ENCODE measurements around the gene EFCC1.
"Not testable (repeated sequence)": the region's sequence is repeated elsewhere in the genome, so short reads cannot be mapped to it uniquely, and the experiment has no call there.

The EFCC1 gene

DNA sequence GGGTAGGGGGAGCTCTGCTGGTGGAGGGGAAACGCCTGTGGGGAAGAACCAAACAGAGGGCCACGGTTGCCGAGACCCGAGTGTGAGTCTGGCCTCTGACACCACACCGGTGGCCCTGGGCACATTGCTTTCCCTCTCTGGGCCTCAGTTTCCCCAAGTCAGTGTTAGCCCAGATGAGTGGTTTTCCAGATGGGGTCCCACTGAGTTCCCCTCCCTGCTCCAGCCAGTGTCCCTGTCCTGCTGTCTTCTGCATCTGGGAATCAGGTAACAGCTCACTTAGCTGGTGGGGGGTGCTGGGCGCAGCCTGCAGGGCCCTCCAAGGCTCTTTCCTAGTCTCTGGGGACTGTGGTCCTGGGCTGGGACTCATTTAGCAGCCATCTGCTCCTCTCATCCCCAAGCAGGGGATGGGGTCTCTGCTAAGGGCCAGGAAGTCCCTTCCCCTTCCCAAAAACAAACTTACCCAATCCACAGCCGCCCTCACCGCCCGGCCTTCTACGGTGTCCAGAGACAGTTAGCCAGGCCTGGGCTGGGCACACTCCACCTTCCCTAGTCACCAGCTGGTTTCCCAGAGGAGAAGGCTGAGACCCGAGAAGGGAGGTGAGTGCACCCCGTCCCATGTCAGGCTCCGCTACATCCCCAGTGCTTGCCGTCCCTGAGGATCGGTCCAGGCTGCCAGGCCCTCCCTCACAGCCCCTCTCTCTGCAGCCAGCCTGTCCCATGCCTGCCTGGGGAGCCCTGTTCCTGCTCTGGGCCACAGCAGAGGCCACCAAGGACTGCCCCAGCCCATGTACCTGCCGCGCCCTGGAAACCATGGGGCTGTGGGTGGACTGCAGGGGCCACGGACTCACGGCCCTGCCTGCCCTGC is 60.2 kb downstream of the EFCC1 start:
- no peak for DNase-seq (ENCODE audit: extremely low read depth, low read depth)
- TF ChIP-seq, protein P1, sequence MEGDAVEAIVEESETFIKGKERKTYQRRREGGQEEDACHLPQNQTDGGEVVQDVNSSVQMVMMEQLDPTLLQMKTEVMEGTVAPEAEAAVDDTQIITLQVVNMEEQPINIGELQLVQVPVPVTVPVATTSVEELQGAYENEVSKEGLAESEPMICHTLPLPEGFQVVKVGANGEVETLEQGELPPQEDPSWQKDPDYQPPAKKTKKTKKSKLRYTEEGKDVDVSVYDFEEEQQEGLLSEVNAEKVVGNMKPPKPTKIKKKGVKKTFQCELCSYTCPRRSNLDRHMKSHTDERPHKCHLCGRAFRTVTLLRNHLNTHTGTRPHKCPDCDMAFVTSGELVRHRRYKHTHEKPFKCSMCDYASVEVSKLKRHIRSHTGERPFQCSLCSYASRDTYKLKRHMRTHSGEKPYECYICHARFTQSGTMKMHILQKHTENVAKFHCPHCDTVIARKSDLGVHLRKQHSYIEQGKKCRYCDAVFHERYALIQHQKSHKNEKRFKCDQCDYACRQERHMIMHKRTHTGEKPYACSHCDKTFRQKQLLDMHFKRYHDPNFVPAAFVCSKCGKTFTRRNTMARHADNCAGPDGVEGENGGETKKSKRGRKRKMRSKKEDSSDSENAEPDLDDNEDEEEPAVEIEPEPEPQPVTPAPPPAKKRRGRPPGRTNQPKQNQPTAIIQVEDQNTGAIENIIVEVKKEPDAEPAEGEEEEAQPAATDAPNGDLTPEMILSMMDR (IDR thresholded peaks at IDR 0.05; ENCODE audit: low read depth, low read length): no peak

- DNase-seq (ENCODE audit: extremely low read depth, low read depth): no peak
- TF ChIP-seq, protein P1 (IDR thresholded peaks at IDR 0.05; ENCODE audit: low read depth, low read length): no peak
These were observed 61.1 kb downstream of the EFCC1 start for GRCh38 chr3:129061888-129062834.

GRCh38 chr3:129063091-129063640 is 62.1 kb downstream of the EFCC1 start:
- no peak for DNase-seq (ENCODE audit: extremely low read depth, low read depth)
- TF ChIP-seq, protein P1 (IDR thresholded peaks at IDR 0.05; ENCODE audit: low read depth, low read length): no peak

- DNase-seq (ENCODE audit: extremely low read depth, low read depth): no peak
- TF ChIP-seq, protein P1 (IDR thresholded peaks at IDR 0.05; ENCODE audit: low read depth, low read length): no peak
These were observed 62.9 kb downstream of the EFCC1 start for GRCh38 chr3:129063841-129064482.

DNA sequence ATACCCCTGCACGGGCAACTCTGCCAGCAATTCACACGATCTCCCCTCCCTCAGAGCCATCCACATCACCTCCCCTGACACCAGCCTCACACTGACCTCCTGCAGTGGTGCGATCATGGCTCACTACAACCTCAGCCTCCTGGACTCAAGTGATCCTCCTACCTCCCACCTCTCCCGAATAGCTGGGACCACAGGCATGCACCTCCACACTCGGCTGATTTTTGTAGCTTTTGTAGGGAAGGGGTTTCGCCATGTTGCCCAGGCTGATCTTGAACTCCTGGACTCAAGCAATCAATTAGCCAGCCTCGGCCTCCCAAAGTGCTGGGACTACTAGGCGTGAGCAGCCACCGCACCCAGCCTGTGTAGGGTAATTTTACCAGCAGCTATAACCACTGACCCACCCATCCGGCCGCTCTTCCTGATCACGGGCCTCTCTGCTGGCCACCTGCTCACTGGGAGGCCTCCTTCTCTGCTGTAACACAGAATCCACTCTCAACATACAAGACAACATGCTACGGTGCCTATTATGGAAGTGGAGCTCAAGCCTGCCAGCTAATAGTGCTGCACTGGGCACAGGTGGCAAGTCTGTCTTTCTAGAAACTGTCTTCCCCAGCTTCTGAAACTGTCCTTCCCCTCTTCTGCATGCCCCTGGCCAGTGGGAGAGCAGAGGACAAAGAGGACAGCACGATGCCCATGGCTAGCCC is 64.1 kb downstream of the EFCC1 start:
- no peak for DNase-seq (ENCODE audit: extremely low read depth, low read depth)
- TF ChIP-seq, protein P1 (IDR thresholded peaks at IDR 0.05; ENCODE audit: low read depth, low read length): no peak

DNA sequence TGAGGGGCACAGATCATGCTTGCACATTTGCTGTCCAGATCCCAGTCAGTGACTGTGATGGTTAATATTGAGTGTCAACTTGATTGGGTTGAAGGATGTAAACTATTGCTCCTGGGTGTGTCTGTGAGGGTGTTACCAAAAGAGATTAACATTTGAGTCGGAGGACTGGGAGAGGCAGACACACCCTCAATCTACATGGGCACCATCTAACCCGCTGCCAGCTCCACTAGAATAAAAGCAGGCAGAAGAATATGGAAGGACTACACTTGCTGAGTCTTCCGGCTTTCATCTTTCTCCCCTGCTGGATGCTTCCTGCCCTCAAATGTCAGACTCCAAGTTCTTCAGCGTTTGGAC is 64.6 kb downstream of the EFCC1 start:
- DNase-seq (ENCODE audit: extremely low read depth, low read depth): no peak
- TF ChIP-seq, protein P1 (IDR thresholded peaks at IDR 0.05; ENCODE audit: low read depth, low read length): no peak

- DNase-seq (ENCODE audit: extremely low read depth, low read depth): not testable (repeated sequence)
These were observed 66.6 kb downstream of the EFCC1 start for GRCh38 chr3:129067719-129068118.
